ENCODE measurements around the gene FBN2. TPM values are rescaled to one million over a fixed set of nuclear protein-coding genes. Genes with fewer than 3 reads are reported as not detected.
"Not testable (repeated sequence)": the region's sequence is repeated elsewhere in the genome, so short reads cannot be mapped to it uniquely, and the experiment has no call there.

FBN2 gene
- total RNA-seq, 1 experiment from 2014 or later, result 0.42 TPM

GRCh38 chr5:128506643-128507042 lies 31.4 kb downstream of the FBN2 start:
- BruUV-seq (replicated peaks), result no TSS peak
- Histone ChIP-seq H3K4me1 (ENCODE audit: control insufficient read depth in 1 of 2, insufficient read depth in 2 of 2, low read length in 2 of 2) (no peaks in the 10 kb centered on the region), H3K9ac (ENCODE audit: low read length) (no peak overlapping the region), H3K9me2 (ENCODE audit: insufficient read depth) (no peaks in the 10 kb centered on the region), H2AFZ (ENCODE audit: low read depth, low read length, poor library complexity, severe bottlenecking) (no peak overlapping the region), H3K4me2 (ENCODE audit: low read length) (no peak overlapping the region), H3K9me3 (ENCODE audit: control insufficient read depth in 1 of 2, insufficient read depth in 1 of 2, low read depth in 1 of 2, low read length in 2 of 2) (no peaks in the 10 kb centered on the region), H4K20me1 (ENCODE audit: insufficient read depth) (no peaks in the 10 kb centered on the region), H3K4me3 (replicated peaks in 1 of 2; ENCODE audit: low read depth in 1 of 2, low read length in 2 of 2) (no peak overlapping the region), H3K79me2 (ENCODE audit: insufficient read depth, low read length) (no peaks in the 10 kb centered on the region), H3K36me3 (ENCODE audit: control insufficient read depth in 1 of 2, insufficient read depth in 2 of 2, low read length in 2 of 2) (no peaks in the 10 kb centered on the region), H3K27ac (ENCODE audit: low read depth, low read length) (no peak overlapping the region), H3K27me3 (ENCODE audit: insufficient read depth, low read length) (no peaks in the 10 kb centered on the region)
- intact Hi-C loops (cut with micrococcal nuclease), result no loop called here
- RAD21 ChIA-PET (ENCODE audit: low non-redundant PET in 1 of 2, low total read pairs in 2 of 2, uncharacterized antibody in 2 of 2, unreplicated experiment in 2 of 2), result no interaction called here
- CTCF ChIA-PET, result no interaction called here
- POLR2A ChIA-PET, result no interaction called here
- no peak for DNase-seq (ENCODE audit: low read depth, low spot score)
- TF ChIP-seq CTCF (IDR thresholded peaks at IDR 0.05 in 2 of 3, conservative IDR thresholded peaks at IDR 0.05 in 1 of 3; ENCODE audit: borderline replicate concordance in 1 of 3, insufficient read depth in 1 of 3, low read depth in 2 of 3, low read length in 2 of 3) (no peak), EZH2phosphoT487 (IDR thresholded peaks at IDR 0.05; ENCODE audit: borderline replicate concordance) (no peak), ZFX (IDR thresholded peaks at IDR 0.05) (no peak), TCF7L2 (IDR thresholded peaks at IDR 0.05; ENCODE audit: borderline replicate concordance, extremely low read depth, insufficient read depth, insufficient read length) (no peak), ZNF274 (IDR thresholded peaks at IDR 0.05; ENCODE audit: low read depth, low read length) (no peak), FOSL1 (IDR thresholded peaks at IDR 0.05; ENCODE audit: low read depth) (no peak), RAD21 (IDR thresholded peaks at IDR 0.05; ENCODE audit: low read depth) (no peak), ATF3 (IDR thresholded peaks at IDR 0.05) (no peak), POLR2A (IDR thresholded peaks at IDR 0.05; ENCODE audit: borderline replicate concordance, extremely low read depth, insufficient read depth, insufficient read length) (no peak), YY1 (IDR thresholded peaks at IDR 0.05; ENCODE audit: extremely low read depth, insufficient replicate concordance, low read depth, low read length) (no peak), EZH2 (IDR thresholded peaks at IDR 0.05) (no peak), ELF1 (IDR thresholded peaks at IDR 0.05; ENCODE audit: borderline replicate concordance, low read depth) (no peak), JUND (IDR thresholded peaks at IDR 0.05) (no peak), CBX3 (IDR thresholded peaks at IDR 0.05; ENCODE audit: low read depth) (no peak), REST (IDR thresholded peaks at IDR 0.05; ENCODE audit: low read depth) (no peak), CEBPB (IDR thresholded peaks at IDR 0.05; ENCODE audit: low read depth) (no peak), EGR1 (IDR thresholded peaks at IDR 0.05; ENCODE audit: low read depth) (no peak)
- no peak for ATAC-seq

GRCh38 chr5:128503727-128504126 lies 34.3 kb downstream of the FBN2 start:
- H3K36me3 ChIP-seq (ENCODE audit: control insufficient read depth in 1 of 2, insufficient read depth in 2 of 2, low read length in 2 of 2); H3K27me3 ChIP-seq (ENCODE audit: insufficient read depth, low read length); H3K79me2 ChIP-seq (ENCODE audit: insufficient read depth, low read length); RAD21 ChIA-PET (ENCODE audit: low non-redundant PET in 1 of 2, low total read pairs in 2 of 2, uncharacterized antibody in 2 of 2, unreplicated experiment in 2 of 2); H3K9me3 ChIP-seq (ENCODE audit: control insufficient read depth in 1 of 2, insufficient read depth in 1 of 2, low read depth in 1 of 2, low read length in 2 of 2); intact Hi-C loops (cut with micrococcal nuclease); ATAC-seq; POLR2A ChIA-PET; H3K4me1 ChIP-seq (ENCODE audit: control insufficient read depth in 1 of 2, insufficient read depth in 2 of 2, low read length in 2 of 2); H3K9me2 ChIP-seq (ENCODE audit: insufficient read depth); H3K27ac ChIP-seq (ENCODE audit: low read depth, low read length); H3K4me2 ChIP-seq (ENCODE audit: low read length); CTCF ChIA-PET; BruUV-seq (replicated peaks); H3K9ac ChIP-seq (ENCODE audit: low read length); H2AFZ ChIP-seq (ENCODE audit: low read depth, low read length, poor library complexity, severe bottlenecking); H4K20me1 ChIP-seq (ENCODE audit: insufficient read depth); DNase-seq (ENCODE audit: low read depth, low spot score); H3K4me3 ChIP-seq (replicated peaks in 1 of 2; ENCODE audit: low read depth in 1 of 2, low read length in 2 of 2): not testable (repeated sequence)
